ENCODE data around the gene CAPN13. TPM values are rescaled to one million over a fixed set of nuclear protein-coding genes. Genes with fewer than 3 reads are reported as not detected.
A peak's percentile ranks its signal among the peaks of the same experiment; 100 is the strongest.

CAPN13 gene
- total and polyA plus RNA-seq, 2 experiments from 2014 or later = 0.50 to 0.94 TPM

GRCh38 chr2:30790879-30791278 lies 16.4 kb downstream of the CAPN13 start (continued):
- TF ChIP-seq, protein P1, sequence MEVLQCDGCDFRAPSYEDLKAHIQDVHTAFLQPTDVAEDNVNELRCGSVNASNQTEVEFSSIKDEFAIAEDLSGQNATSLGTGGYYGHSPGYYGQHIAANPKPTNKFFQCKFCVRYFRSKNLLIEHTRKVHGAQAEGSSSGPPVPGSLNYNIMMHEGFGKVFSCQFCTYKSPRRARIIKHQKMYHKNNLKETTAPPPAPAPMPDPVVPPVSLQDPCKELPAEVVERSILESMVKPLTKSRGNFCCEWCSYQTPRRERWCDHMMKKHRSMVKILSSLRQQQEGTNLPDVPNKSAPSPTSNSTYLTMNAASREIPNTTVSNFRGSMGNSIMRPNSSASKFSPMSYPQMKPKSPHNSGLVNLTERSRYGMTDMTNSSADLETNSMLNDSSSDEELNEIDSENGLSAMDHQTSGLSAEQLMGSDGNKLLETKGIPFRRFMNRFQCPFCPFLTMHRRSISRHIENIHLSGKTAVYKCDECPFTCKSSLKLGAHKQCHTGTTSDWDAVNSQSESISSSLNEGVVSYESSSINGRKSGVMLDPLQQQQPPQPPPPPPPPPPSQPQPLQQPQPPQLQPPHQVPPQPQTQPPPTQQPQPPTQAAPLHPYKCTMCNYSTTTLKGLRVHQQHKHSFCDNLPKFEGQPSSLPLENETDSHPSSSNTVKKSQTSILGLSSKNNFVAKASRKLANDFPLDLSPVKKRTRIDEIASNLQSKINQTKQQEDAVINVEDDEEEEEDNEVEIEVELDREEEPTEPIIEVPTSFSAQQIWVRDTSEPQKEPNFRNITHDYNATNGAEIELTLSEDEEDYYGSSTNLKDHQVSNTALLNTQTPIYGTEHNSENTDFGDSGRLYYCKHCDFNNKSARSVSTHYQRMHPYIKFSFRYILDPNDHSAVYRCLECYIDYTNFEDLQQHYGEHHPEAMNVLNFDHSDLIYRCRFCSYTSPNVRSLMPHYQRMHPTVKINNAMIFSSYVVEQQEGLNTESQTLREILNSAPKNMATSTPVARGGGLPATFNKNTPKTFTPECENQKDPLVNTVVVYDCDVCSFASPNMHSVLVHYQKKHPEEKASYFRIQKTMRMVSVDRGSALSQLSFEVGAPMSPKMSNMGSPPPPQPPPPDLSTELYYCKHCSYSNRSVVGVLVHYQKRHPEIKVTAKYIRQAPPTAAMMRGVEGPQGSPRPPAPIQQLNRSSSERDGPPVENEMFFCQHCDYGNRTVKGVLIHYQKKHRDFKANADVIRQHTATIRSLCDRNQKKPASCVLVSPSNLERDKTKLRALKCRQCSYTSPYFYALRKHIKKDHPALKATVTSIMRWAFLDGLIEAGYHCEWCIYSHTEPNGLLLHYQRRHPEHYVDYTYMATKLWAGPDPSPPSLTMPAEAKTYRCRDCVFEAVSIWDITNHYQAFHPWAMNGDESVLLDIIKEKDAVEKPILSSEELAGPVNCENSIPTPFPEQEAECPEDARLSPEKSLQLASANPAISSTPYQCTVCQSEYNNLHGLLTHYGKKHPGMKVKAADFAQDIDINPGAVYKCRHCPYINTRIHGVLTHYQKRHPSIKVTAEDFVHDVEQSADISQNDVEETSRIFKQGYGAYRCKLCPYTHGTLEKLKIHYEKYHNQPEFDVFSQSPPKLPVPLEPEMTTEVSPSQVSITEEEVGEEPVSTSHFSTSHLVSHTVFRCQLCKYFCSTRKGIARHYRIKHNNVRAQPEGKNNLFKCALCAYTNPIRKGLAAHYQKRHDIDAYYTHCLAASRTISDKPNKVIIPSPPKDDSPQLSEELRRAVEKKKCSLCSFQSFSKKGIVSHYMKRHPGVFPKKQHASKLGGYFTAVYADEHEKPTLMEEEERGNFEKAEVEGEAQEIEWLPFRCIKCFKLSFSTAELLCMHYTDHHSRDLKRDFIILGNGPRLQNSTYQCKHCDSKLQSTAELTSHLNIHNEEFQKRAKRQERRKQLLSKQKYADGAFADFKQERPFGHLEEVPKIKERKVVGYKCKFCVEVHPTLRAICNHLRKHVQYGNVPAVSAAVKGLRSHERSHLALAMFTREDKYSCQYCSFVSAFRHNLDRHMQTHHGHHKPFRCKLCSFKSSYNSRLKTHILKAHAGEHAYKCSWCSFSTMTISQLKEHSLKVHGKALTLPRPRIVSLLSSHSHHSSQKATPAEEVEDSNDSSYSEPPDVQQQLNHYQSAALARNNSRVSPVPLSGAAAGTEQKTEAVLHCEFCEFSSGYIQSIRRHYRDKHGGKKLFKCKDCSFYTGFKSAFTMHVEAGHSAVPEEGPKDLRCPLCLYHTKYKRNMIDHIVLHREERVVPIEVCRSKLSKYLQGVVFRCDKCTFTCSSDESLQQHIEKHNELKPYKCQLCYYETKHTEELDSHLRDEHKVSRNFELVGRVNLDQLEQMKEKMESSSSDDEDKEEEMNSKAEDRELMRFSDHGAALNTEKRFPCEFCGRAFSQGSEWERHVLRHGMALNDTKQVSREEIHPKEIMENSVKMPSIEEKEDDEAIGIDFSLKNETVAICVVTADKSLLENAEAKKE (CRISPR knock-in tag; IDR thresholded peaks at IDR 0.05) = no peak
- no peak for TF ChIP-seq CREB1 (CRISPR knock-in tag; IDR thresholded peaks at IDR 0.05; ENCODE audit: low read depth)

- no peaks in the 10 kb centered on the region; the same call in 2 of the 3 replicates for H3K9me3 Mint-ChIP-seq
- TF ChIP-seq EZH2phosphoT487 (IDR thresholded peaks at IDR 0.05; ENCODE audit: unreplicated experiment) = no peak
- no peak for TF ChIP-seq POLR2AphosphoS5 (IDR thresholded peaks at IDR 0.05; ENCODE audit: low read depth)
- no peak for TF ChIP-seq ETS1 (IDR thresholded peaks at IDR 0.05)
- TF ChIP-seq CREB1 (CRISPR knock-in tag; IDR thresholded peaks at IDR 0.05; ENCODE audit: low read depth) = no peak
- TF ChIP-seq CTCF (conservative IDR thresholded peaks at IDR 0.05; ENCODE audit: low read depth in 2 of 2) = no peak
- no peak for TF ChIP-seq ZNF331 (CRISPR knock-in tag; IDR thresholded peaks at IDR 0.05; ENCODE audit: low read depth)
- TF ChIP-seq NANOG (IDR thresholded peaks at IDR 0.05; ENCODE audit: borderline replicate concordance) = no peak
- TF ChIP-seq JUNB (IDR thresholded peaks at IDR 0.05; ENCODE audit: unreplicated experiment) = no peak
Measured at GRCh38 chr2:30789670-30790210, 17.5 kb downstream of the CAPN13 start.

More at GRCh38 chr2:30789670-30790210, 17.5 kb downstream of the CAPN13 start:
- peaks cover 6% of the 10 kb centered on the region for H3K27me3 Mint-ChIP-seq (ENCODE audit: insufficient read depth, low read depth, poor library complexity)
- DNase-seq (ENCODE audit: low spot score) (no peak), ATAC-seq (peak; percentile 64)
- no peaks in the 10 kb centered on the region for H3F3A ChIP-seq (replicated peaks; ENCODE audit: low read depth)
- H3K4me3 Mint-ChIP-seq = no peak overlapping the region
- no peak overlapping the region for H2AFZ ChIP-seq
- H3K79me2 ChIP-seq (replicated peaks; ENCODE audit: insufficient read depth) = no peaks in the 10 kb centered on the region
- no peaks in the 10 kb centered on the region for H3K27me3 ChIP-seq (ENCODE audit: insufficient read depth)
- no peaks in the 10 kb centered on the region for H3K36me3 ChIP-seq (ENCODE audit: insufficient read depth)
- no peak overlapping the region for H3K27ac ChIP-seq (ENCODE audit: low read depth)
- peaks cover 11% of the 10 kb centered on the region; the same call in 2 of the 3 replicates for H3K4me1 Mint-ChIP-seq
- no peaks in the 10 kb centered on the region for H3K4me1 ChIP-seq (ENCODE audit: insufficient read depth)
- no peaks in the 10 kb centered on the region for H4K20me1 ChIP-seq (replicated peaks; ENCODE audit: insufficient read depth)
- H3K4me3 ChIP-seq = no peak overlapping the region
- no peak overlapping the region for H3K4me2 ChIP-seq
- no peaks in the 10 kb centered on the region for H3K36me3 Mint-ChIP-seq (ENCODE audit: low read depth)
- no peaks in the 10 kb centered on the region for H3K9me2 ChIP-seq (ENCODE audit: insufficient read depth)
- no peak overlapping the region for H3K27ac Mint-ChIP-seq
